Measurements from ENCODE around the gene HMX2.
A peak's percentile ranks its signal among the peaks of the same experiment; 100 is the strongest.

The HMX2 gene, protein sequence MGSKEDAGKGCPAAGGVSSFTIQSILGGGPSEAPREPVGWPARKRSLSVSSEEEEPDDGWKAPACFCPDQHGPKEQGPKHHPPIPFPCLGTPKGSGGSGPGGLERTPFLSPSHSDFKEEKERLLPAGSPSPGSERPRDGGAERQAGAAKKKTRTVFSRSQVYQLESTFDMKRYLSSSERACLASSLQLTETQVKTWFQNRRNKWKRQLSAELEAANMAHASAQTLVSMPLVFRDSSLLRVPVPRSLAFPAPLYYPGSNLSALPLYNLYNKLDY

DNA sequence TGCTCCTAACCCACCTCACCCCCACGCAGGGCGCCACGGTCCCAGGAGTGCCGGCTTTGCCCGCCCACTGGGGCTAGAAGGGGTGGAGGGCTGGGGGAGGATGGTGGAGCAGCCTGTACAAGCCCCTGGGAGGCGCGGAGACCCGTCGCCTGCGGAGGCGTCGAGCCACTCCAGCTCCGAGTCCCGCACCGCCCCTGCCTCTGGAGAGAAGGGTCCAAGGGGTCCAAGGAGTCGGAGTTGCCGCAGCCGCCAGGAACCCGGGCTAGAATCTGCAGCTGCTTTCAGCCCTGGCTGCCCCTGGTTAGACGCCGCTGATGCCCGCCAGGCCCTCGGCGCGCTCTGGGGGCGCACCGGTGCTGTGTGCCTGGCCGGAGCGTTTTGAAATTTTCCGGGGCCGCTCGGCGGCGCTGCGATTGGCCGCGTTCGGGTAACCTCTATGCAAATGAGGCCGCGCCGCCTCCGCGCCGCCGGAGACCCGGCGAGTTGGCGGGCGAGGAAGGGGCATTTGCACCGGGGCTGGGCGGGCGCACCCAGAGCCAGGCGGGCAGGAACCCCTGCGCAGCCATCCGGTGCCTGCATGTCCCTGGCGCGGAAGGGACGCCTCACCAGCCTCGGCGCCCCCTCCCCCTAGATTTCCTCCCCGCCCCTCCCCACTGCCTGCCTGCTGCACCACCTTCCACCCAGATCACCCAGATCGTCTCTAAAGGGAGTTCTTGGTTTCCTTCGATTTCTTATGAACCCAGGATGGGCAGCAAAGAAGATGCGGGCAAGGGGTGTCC lies at the start of gene HMX2:
Gene HMX2, plus strand, starts transcription at position 502 of the 779 bp plus-strand sequence. Its CDS starts 243 bp downstream, at position 745.
- H4K20me1 ChIP-seq: peaks cover 84% of the 10 kb centered on the region
- peaks cover 100% of the 10 kb centered on the region for H3K27me3 ChIP-seq
- H3K36me3 ChIP-seq: no peaks in the 10 kb centered on the region
- no peak for TF ChIP-seq Cebpa-rat (IDR thresholded peaks at IDR 0.05)
- H3K4me2 ChIP-seq: peak within 1 kb of the TSS; percentile 87
- H3K27ac ChIP-seq: no peak within 1 kb of the TSS
- peaks cover 67% of the 10 kb centered on the region for H3K4me1 ChIP-seq
- peak within 1 kb of the TSS; percentile 59 for H3K4me3 ChIP-seq
- peaks cover 15% of the 10 kb centered on the region for H3K9me3 ChIP-seq
- H3K9ac ChIP-seq: no peak within 1 kb of the TSS

DNA sequence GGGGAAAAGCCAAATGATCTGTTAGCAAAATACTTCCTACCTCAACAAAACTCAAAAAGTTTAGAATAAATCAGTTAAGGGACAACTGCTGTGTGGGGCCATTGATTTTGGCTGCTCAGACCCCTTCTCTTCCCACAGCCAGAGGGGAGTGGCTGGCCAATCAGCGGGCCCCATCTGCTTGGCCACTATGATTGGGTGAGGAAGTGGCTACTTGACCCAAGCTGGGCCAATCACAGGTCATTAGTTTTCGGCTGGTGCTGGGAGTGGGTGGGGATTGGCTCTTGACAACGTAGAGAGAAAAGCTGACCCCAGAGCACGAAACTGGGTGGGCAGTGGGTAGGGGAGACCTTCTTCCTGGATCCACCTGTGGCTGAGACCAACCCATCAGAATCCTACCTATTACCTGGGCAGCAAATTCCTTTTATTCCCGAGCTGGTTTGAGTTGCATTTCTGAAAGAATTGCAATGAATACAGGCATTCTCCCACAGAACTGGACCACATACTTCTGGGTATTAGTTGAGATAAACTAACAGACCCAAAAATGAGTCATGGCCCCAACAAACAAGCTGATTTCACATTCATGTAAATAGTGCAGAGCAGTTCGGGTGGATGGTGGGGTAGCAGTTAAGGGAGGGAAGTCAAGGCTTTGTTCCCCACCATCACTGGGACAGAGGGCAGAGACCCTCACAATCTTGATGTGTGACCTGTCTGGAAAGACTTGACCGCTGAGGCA lies 47.7 kb upstream of the HMX2 start:
- TF ChIP-seq Cebpa-rat (IDR thresholded peaks at IDR 0.05): no peak
- Histone ChIP-seq H4K20me1 (no peaks in the 10 kb centered on the region), H3K9me3 (no peaks in the 10 kb centered on the region)

DNA sequence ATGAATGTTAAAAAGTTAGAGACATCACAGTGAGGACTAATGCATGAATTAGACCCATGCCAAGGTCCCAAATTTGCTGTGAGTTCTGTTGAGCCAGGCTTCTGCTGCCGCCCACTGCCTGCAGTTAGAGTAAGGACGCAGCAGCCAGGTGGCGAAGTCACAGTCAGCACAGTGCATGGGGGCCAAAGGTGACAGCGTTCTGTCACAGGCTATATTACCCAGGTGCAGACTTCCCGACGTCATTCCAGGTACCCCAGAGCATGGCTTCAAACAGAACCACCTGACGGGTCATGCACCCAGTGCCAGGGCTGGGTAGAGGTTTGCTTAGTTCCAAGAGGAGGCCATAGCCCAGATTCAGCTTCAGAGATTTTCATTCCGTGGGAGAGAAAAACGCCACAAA lies 46.1 kb upstream of the HMX2 start:
- H3K9ac ChIP-seq: no peak overlapping the region
- no peaks in the 10 kb centered on the region for H3K36me3 ChIP-seq
- H3K9me3 ChIP-seq: no peaks in the 10 kb centered on the region
- H3K27ac ChIP-seq: no peak overlapping the region
- no peak for TF ChIP-seq Cebpa-rat (IDR thresholded peaks at IDR 0.05)
- H3K4me1 ChIP-seq: peaks cover 9% of the 10 kb centered on the region
- no peak overlapping the region for H3K4me3 ChIP-seq
- H3K4me2 ChIP-seq: no peak overlapping the region
- H4K20me1 ChIP-seq: no peaks in the 10 kb centered on the region
- no peaks in the 10 kb centered on the region for H3K27me3 ChIP-seq

More for the DNA sequence above, 47.7 kb upstream of the HMX2 start:
- no peak overlapping the region for H3K27ac ChIP-seq
- H3K27me3 ChIP-seq: no peaks in the 10 kb centered on the region
- H3K4me2 ChIP-seq: peak overlapping the region; percentile 27; the same call in 1 of the 2 replicates
- no peak overlapping the region for H3K4me3 ChIP-seq
- no peaks in the 10 kb centered on the region for H3K36me3 ChIP-seq
- H3K4me1 ChIP-seq: peaks cover 9% of the 10 kb centered on the region
- no peak overlapping the region for H3K9ac ChIP-seq

DNA sequence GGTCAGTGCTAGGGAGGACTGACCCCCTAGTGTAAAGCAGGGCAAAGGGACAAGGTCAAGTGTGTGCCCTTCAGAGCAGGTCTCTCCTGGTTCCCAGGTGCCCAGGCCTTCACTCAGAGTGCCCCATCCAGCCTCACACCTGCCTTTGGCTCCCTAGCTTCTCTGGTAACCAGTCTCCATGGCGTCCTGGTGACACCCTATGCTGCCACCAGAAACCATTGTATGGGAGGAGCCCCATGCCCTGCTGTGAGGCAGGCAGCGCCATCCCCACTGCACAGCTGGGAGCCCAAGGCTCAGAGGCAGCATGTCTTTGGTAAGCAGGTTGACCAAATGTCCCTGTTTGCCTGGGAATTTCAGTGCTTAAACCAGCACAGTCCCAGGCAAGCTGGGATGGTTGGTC lies 45.3 kb upstream of the HMX2 start:
- peaks cover 9% of the 10 kb centered on the region for H3K4me1 ChIP-seq
- H3K36me3 ChIP-seq: no peaks in the 10 kb centered on the region
- no peak overlapping the region for H3K27ac ChIP-seq
- no peak overlapping the region for H3K4me3 ChIP-seq
- TF ChIP-seq Cebpa-rat (IDR thresholded peaks at IDR 0.05): no peak
- no peak overlapping the region for H3K9ac ChIP-seq
- no peak overlapping the region for H3K4me2 ChIP-seq
- no peaks in the 10 kb centered on the region for H3K9me3 ChIP-seq
- H4K20me1 ChIP-seq: no peaks in the 10 kb centered on the region
- no peaks in the 10 kb centered on the region for H3K27me3 ChIP-seq

DNA sequence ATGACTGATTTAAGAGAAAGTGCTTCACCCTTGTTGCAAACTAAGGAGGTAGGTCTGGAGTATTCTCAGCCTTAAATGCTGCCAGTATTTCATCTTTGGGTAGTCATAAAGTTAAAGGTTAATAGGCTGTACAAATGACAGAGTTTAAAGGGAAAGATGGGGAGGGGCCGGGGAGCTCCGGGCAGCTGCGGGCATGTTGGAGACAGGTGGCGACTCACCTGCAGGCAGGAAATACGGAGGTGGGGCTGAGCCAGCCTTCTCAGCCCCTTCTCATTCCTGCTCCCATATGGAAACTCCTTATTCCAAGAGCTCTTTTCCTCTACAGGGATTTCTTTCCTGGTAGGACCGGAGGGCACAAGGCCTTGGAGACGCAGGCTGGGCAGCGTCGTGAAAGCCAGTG lies 44.0 kb upstream of the HMX2 start:
- H3K27ac ChIP-seq: no peak overlapping the region
- no peaks in the 10 kb centered on the region for H3K27me3 ChIP-seq
- TF ChIP-seq Cebpa-rat (IDR thresholded peaks at IDR 0.05): no peak
- no peaks in the 10 kb centered on the region for H3K9me3 ChIP-seq
- peaks cover 9% of the 10 kb centered on the region for H3K4me1 ChIP-seq
- H3K4me2 ChIP-seq: no peak overlapping the region
- no peaks in the 10 kb centered on the region for H4K20me1 ChIP-seq
- H3K36me3 ChIP-seq: no peaks in the 10 kb centered on the region
- no peak overlapping the region for H3K9ac ChIP-seq
- H3K4me3 ChIP-seq: no peak overlapping the region

DNA sequence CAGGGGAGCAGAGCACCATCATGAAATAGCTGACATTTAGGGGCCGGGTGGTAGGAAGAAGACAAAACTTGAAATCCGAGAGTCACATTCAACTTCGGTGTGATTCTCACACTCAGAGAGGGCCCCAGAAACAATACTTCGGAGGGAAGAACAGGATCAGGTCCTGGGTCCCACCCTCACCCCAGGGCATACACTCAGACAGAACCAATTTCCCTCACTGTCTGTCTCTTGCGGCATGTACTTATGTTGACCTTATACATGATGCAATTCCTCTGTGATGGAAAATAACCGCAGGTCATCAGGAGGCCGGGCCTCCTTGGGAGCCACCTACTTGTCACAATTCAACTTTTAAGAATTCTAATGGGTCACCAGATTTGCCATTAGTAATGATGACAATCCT lies 38.5 kb upstream of the HMX2 start:
- Histone ChIP-seq H3K36me3 (no peaks in the 10 kb centered on the region), H3K4me3 (no peak overlapping the region), H3K4me2 (no peak overlapping the region), H3K27me3 (no peaks in the 10 kb centered on the region), H4K20me1 (no peaks in the 10 kb centered on the region), H3K27ac (no peak overlapping the region), H3K4me1 (no peaks in the 10 kb centered on the region), H3K9ac (no peak overlapping the region), H3K9me3 (no peaks in the 10 kb centered on the region)
- no peak for TF ChIP-seq Cebpa-rat (IDR thresholded peaks at IDR 0.05)

DNA sequence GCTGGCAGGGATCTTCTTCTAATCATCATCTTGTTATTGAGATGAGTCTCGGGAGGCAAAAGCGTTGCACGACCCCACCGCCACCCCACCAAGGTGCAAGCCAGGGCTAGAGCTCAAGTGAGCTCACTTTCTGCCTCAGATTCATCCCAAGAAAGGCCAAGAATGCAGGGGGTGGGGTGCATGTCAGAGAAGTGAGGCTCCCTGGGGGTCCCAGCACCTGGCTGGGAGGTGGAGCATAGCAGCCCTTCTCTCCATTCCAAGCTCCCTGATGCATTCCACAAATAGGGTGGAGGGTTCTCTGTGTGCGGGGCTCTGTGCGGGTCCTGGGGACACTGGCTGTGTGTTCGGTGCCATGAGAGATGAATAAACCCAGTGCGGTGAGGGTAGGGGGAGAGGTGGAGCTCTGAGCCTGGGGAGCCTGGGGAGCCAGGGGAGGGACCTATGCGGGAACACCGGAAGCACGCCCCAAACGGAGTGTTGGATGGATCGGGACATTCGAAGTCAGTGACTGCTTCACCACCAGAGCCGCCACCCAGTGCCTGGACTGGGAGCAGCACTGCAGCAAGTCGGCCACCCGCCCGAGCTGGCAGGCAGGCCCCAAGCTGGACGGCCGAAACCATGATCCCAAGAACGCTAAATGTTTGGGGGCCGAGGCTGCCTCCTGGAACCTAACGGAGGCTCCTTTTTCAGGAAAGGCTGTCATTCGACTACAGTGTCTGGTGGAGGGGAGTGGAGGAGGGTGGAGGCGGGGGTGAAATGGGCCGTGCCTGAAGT lies 30.1 kb upstream of the HMX2 start:
- no peak overlapping the region for H3K4me2 ChIP-seq
- H4K20me1 ChIP-seq: no peaks in the 10 kb centered on the region
- no peak overlapping the region for H3K9ac ChIP-seq
- no peaks in the 10 kb centered on the region for H3K9me3 ChIP-seq
- no peaks in the 10 kb centered on the region for H3K36me3 ChIP-seq
- H3K27ac ChIP-seq: no peak overlapping the region
- H3K27me3 ChIP-seq: peaks cover 15% of the 10 kb centered on the region; the same call in 1 of the 2 replicates
- no peak overlapping the region for H3K4me3 ChIP-seq
- no peak for TF ChIP-seq Cebpa-rat (IDR thresholded peaks at IDR 0.05)
- no peaks in the 10 kb centered on the region for H3K4me1 ChIP-seq

DNA sequence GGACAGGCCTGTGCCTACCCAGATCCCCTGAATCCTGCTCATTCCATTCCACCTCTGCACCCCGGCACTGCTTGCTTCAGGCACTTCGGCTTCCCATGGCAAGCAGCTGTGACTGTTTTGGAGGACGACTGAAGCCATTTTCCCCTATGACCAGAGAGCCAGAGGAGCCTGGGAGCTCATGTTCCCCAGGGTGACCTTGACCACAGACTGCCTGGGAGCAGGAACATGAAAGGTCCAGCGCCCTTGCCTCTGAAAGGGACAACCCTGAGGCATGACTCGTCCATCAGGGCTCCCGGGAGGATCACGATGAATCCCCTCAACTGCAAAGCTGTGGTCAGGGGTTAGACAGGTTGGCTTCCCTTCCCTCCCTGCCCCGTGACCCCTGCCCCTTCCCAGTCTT lies 28.9 kb upstream of the HMX2 start:
- TF ChIP-seq Cebpa-rat (IDR thresholded peaks at IDR 0.05): no peak
- no peak overlapping the region for H3K27ac ChIP-seq
- no peak overlapping the region for H3K9ac ChIP-seq

DNA sequence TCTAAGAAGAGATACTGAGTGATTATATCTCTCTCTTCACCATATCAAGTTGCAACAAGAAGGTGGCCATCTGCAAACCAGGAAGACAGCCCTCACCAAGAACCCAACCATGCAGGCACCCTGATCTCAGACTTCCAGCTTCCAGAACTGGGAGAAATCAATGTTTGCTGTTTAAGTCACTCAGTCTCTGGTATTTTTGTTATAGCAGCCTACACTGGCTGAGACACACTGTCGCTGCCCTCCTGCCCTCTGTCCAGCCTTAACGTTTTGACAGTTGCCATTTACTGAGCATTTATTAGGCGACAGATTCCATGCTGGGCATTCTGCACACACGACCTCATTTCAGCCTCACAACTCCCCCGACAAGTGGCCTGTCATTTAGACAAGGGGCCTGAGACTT lies 21.7 kb upstream of the HMX2 start:
- TF ChIP-seq Cebpa-rat (IDR thresholded peaks at IDR 0.05): no peak
- H3K4me3 ChIP-seq: no peak overlapping the region
- H3K4me1 ChIP-seq: no peaks in the 10 kb centered on the region
- no peaks in the 10 kb centered on the region for H4K20me1 ChIP-seq
- no peak overlapping the region for H3K4me2 ChIP-seq
- H3K9ac ChIP-seq: no peak overlapping the region
- H3K9me3 ChIP-seq: 0 out of 2 replicates have a peak, but pooled peaks cover 11% of the 10 kb centered on the region
- H3K36me3 ChIP-seq: no peaks in the 10 kb centered on the region
- no peak overlapping the region for H3K27ac ChIP-seq
- peaks cover 4% of the 10 kb centered on the region for H3K27me3 ChIP-seq

More for the DNA sequence above, 28.9 kb upstream of the HMX2 start:
- Histone ChIP-seq H3K4me2 (no peak overlapping the region), H3K36me3 (no peaks in the 10 kb centered on the region), H3K27me3 (peaks cover 15% of the 10 kb centered on the region; the same call in 1 of the 2 replicates), H3K9me3 (no peaks in the 10 kb centered on the region), H3K4me3 (no peak overlapping the region), H4K20me1 (no peaks in the 10 kb centered on the region), H3K4me1 (no peaks in the 10 kb centered on the region)
